ENCODE results near the gene PPP5C.

DNA sequence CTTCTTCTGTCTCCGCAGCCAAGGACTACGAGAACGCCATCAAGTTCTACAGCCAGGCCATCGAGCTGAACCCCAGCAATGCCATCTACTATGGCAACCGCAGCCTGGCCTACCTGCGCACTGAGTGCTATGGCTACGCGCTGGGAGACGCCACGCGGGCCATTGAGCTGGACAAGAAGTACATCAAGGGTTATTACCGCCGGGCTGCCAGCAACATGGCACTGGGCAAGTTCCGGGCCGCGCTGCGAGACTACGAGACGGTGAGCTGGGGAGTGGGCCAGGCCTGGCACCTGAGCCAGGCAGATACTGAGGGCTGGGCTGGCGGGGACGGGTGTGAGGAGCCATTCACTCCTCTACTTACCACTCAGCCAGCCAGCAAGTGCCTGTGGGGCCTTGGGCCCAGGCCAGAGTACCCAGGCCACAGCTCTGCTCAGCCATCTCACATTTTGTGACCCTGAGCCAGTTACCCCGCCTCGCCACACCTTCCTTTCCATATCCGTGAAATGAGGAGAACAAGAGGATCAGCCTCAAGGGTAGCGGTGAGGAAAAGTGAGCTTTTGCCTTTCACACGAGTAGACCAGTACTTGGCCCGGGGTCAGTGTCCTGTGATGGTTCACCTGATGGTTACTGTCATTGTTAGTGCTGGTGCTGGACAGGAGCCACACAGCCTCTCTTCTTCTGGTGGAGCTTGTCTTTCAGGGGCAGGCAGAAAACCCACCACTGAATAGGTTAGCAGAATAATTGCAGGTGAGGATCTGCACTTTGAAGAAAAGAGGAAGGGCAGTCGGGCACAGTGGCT is 7.0 kb downstream of the PPP5C start:
- TF ChIP-seq CBX3 (IDR thresholded peaks at IDR 0.05; ENCODE audit: low read depth): no peak
- no peak for TF ChIP-seq MAX (IDR thresholded peaks at IDR 0.05)
- no peak for TF ChIP-seq YY1 (IDR thresholded peaks at IDR 0.05; ENCODE audit: extremely low read depth, insufficient replicate concordance, low read depth, low read length)
- TF ChIP-seq, protein P1, sequence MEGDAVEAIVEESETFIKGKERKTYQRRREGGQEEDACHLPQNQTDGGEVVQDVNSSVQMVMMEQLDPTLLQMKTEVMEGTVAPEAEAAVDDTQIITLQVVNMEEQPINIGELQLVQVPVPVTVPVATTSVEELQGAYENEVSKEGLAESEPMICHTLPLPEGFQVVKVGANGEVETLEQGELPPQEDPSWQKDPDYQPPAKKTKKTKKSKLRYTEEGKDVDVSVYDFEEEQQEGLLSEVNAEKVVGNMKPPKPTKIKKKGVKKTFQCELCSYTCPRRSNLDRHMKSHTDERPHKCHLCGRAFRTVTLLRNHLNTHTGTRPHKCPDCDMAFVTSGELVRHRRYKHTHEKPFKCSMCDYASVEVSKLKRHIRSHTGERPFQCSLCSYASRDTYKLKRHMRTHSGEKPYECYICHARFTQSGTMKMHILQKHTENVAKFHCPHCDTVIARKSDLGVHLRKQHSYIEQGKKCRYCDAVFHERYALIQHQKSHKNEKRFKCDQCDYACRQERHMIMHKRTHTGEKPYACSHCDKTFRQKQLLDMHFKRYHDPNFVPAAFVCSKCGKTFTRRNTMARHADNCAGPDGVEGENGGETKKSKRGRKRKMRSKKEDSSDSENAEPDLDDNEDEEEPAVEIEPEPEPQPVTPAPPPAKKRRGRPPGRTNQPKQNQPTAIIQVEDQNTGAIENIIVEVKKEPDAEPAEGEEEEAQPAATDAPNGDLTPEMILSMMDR (IDR thresholded peaks at IDR 0.05 in 2 of 3, conservative IDR thresholded peaks at IDR 0.05 in 1 of 3; ENCODE audit: borderline replicate concordance in 1 of 3, insufficient read depth in 1 of 3, low read depth in 2 of 3, low read length in 2 of 3): no peak
- TF ChIP-seq POLR2AphosphoS5 (IDR thresholded peaks at IDR 0.05; ENCODE audit: low read depth, low read length): no peak
- no peak for TF ChIP-seq POLR2A (IDR thresholded peaks at IDR 0.05; ENCODE audit: borderline replicate concordance, extremely low read depth, insufficient read depth, insufficient read length)
- no peak for TF ChIP-seq ELF1 (IDR thresholded peaks at IDR 0.05; ENCODE audit: borderline replicate concordance, low read depth)
- no peak for TF ChIP-seq EZH2 (IDR thresholded peaks at IDR 0.05)

Measured in HCT116 (cell line).